SK-N-SH (cell line): ENCODE data around the gene ITIH1. TPM values are rescaled to one million over a fixed set of nuclear protein-coding genes. Genes with fewer than 3 reads are reported as not detected.

ENCODE experiments used
- CTCF ChIA-PET: fragments of 300-600, 350-600 bp; formaldehyde crosslinking; extraction: SDS; loops from one replicate; lab custom pipeline; 2021; lab: Yijun Ruan, JAX
- POLR2A ChIA-PET: fragments of 350-600 bp; sonication (Branson Sonifier 250); formaldehyde crosslinking; extraction: SDS; loops from one replicate; lab custom pipeline; 2020; ENCODE audit warnings: antibody characterized with exemption, inconsistent platforms; lab: Yijun Ruan, JAX
- DNase-seq: peaks from one replicate; pipeline ENCODE4 v3.0.0; 2012
- H2AFZ ChIP-seq: fragments of 200-600 bp; sonication (generic); 2 replicates; pipeline ENCODE4 v1.8.1; 2016; ENCODE audit warnings: antibody characterized with exemption, mild to moderate bottlenecking, low read depth
- H3F3A ChIP-seq: fragments of 200-600 bp; sonication (generic); replicated peaks from 2 replicates; pipeline ENCODE3; 2016; ENCODE audit warnings: antibody characterized with exemption, mild to moderate bottlenecking; ENCODE audit not compliant: insufficient read depth
- H3K27ac ChIP-seq, 2 experiments: fragments of 200-500 bp in 1 of 2; fragments of 200-600 bp in 1 of 2; sonication (Bioruptor generic) in 1 of 2; sonication (generic), shearing (Covaris generic) in 1 of 2; 2 replicates each; pipeline versions ENCODE4 v1.5.1 to v1.6.1; 2014 to 2016; ENCODE audit warnings: low read depth in 2 of 2, inconsistent platforms in 1 of 2, low read length in 1 of 2, mild to moderate bottlenecking in 1 of 2, mixed read lengths in 1 of 2
- H3K27me3 ChIP-seq: fragments of 200-600 bp; sonication (generic), shearing (Covaris generic); 2 replicates; pipeline ENCODE4 v1.6.1; 2016; ENCODE audit warnings: mixed run types; ENCODE audit not compliant: insufficient read depth
- H3K36me3 ChIP-seq, 2 experiments: fragments of 200-500 bp in 1 of 2; fragments of 200-600 bp in 1 of 2; sonication (Bioruptor generic) in 1 of 2; sonication (generic) in 1 of 2; replicated peaks in 1 of 2; 2 replicates each; pipeline versions ENCODE3 to v1.5.1; 2014 to 2016; ENCODE audit warnings: low read length in 1 of 2, mild to moderate bottlenecking in 1 of 2; ENCODE audit not compliant: insufficient read depth in 2 of 2, control insufficient read depth in 1 of 2
- H3K4me1 ChIP-seq, 2 experiments: fragments of 200-500 bp in 1 of 2; fragments of 200-600 bp in 1 of 2; sonication (Bioruptor generic) in 1 of 2; sonication (generic), shearing (Covaris generic) in 1 of 2; 2 replicates each; pipeline versions ENCODE4 v1.5.1 to v1.6.1; 2014 to 2016; ENCODE audit warnings: low read depth in 1 of 2, low read length in 1 of 2, mixed run types in 1 of 2; ENCODE audit not compliant: insufficient read depth in 2 of 2, control insufficient read depth in 1 of 2
- H3K4me2 ChIP-seq: fragments of 200-600 bp; sonication (generic), shearing (Covaris generic); 2 replicates; pipeline ENCODE4 v1.6.1; 2017; ENCODE audit warnings: mixed run types
- H3K4me3 ChIP-seq, 2 experiments: fragments of 200-500 bp in 1 of 2; fragments of 200-600 bp in 1 of 2; sonication (Bioruptor generic) in 1 of 2; sonication (generic), shearing (Covaris generic) in 1 of 2; 2 replicates each; pipeline versions ENCODE4 v1.5.1 to v1.8.1; 2014 to 2016; ENCODE audit warnings: low read depth in 2 of 2, inconsistent platforms in 1 of 2, low read length in 1 of 2, mild to moderate bottlenecking in 1 of 2, mixed read lengths in 1 of 2, moderate library complexity in 1 of 2
- H3K79me2 ChIP-seq: fragments of 200-600 bp; sonication (generic); 2 replicates; pipeline ENCODE4 v1.8.1; 2017; ENCODE audit warnings: mild to moderate bottlenecking; ENCODE audit not compliant: insufficient read depth
- H3K9ac ChIP-seq: fragments of 200-600 bp; sonication (generic); 2 replicates; pipeline ENCODE4 v1.6.1; 2017; ENCODE audit warnings: mixed run types
- H3K9me2 ChIP-seq: fragments of 200-600 bp; sonication (generic); 2 replicates; pipeline ENCODE4 v1.6.1; 2017; ENCODE audit warnings: mixed run types
- H3K9me3 ChIP-seq: fragments of 200-600 bp; sonication (generic); 2 replicates; pipeline ENCODE4 v1.6.1; 2017; ENCODE audit warnings: mixed run types, mild to moderate bottlenecking, moderate library complexity
- H4K20me1 ChIP-seq: fragments of 200-600 bp; sonication (generic); 2 replicates; pipeline ENCODE4 v1.6.1; 2017; ENCODE audit warnings: mild to moderate bottlenecking, mixed run types; ENCODE audit not compliant: insufficient read depth
- CHD2 ChIP-seq: fragments of 150-350 bp; IDR thresholded peaks from 2 replicates; pipeline ENCODE4 v1.6.1; 2018; ENCODE audit warnings: low read length; ENCODE audit not compliant: partially characterized antibody
- FOXM1 ChIP-seq: IDR thresholded peaks from 2 replicates; pipeline ENCODE4 v1.4.0; 2012; ENCODE audit warnings: low read depth, mild to moderate bottlenecking
- GABPA ChIP-seq: IDR thresholded peaks from 2 replicates; pipeline ENCODE4 v1.4.0; 2012; ENCODE audit warnings: low read depth, mild to moderate bottlenecking
- GATA2 ChIP-seq: sonication (generic); formaldehyde crosslinking; IDR thresholded peaks from 2 replicates; pipeline ENCODE4 v1.5.0; 2020; ENCODE audit warnings: mild to moderate bottlenecking, missing genetic modification reagents
- JUND ChIP-seq: IDR thresholded peaks from 2 replicates; pipeline ENCODE4 v1.4.0; 2012
- NRF1 ChIP-seq: IDR thresholded peaks from 2 replicates; pipeline ENCODE4 v1.6.1; 2012; ENCODE audit warnings: low read depth, mild to moderate bottlenecking, low read length
- RCOR1 ChIP-seq: fragments of 150-350 bp; IDR thresholded peaks from 2 replicates; pipeline ENCODE4 v1.6.1; 2017; ENCODE audit warnings: antibody characterized with exemption, low read length
- SIN3A ChIP-seq: IDR thresholded peaks from 2 replicates; pipeline ENCODE4 v1.6.1; 2012; ENCODE audit warnings: low read depth, mild to moderate bottlenecking, low read length, moderate library complexity, borderline replicate concordance
- SMC3 ChIP-seq: IDR thresholded peaks from 2 replicates; pipeline ENCODE4 v1.6.1; 2012; ENCODE audit warnings: low read depth, low read length, improper control_type of control experiment
- USF1 ChIP-seq: IDR thresholded peaks from 2 replicates; pipeline ENCODE4 v1.4.0; 2012; ENCODE audit warnings: low read depth, borderline replicate concordance
- ZBTB33 ChIP-seq: IDR thresholded peaks from 2 replicates; pipeline ENCODE4 v1.4.0; 2012; ENCODE audit warnings: low read depth, borderline replicate concordance
- WGBS: methylation state at CpG from one replicate; pipeline ENCODE4 v1.1.6; 2017; ENCODE audit warnings: low lambda C conversion rate; 5-methylcytosine and 5-hydroxymethylcytosine counted together
- polyA plus RNA-seq, 3 experiments: library from polyadenylated mRNA; depleted of rRNA; stranded (reverse); fragments of >200 nt; gene quantifications; 2 replicates each; pipeline ENCODE4 v1.2.3, GENCODE V29; 2012

Gene ITIH1
- polyA plus RNA-seq, 1 of the 3 experiments (the other 2 are of a cell fraction) = not detected

DNA sequence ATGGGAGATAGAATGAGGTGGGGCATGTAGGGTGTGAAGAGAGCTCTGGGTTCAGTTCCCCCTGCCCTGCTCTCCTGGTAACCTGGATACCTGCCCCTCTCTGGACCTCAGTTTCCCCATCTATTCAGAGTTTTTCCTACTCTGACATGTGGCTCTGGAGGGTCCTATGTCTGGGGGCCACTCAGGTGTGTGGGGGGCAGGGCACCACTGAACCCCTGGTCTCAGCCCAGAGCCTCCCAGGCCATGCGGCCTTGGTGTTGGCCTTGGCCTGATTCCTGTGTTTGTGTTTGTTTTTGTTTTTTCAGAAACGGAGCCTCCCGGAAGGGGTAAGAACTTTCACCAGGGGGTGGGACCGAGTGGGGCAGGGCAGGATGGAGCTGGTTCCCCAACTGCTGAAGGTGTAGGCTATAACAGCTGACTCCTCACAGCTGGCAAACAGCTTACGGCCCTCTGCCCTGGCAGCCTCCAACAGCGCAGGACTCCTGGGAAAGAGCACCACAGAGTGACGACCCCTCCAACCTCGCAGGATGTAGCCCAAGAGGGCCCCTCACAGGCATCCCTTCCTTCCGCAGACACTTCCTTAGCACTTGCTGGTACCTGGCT, 18.0 kb downstream of the ITIH1 start:
- H3K4me2 ChIP-seq = no peak overlapping the region
- no peak overlapping the region for H3K9ac ChIP-seq
- no peak for DNase-seq
- H3K36me3 ChIP-seq = no peaks in the 10 kb centered on the region
- WGBS = 77% methylated on average over 6 of the region's 9 CpGs
- H3K27ac ChIP-seq = no peak overlapping the region
- no peaks in the 10 kb centered on the region for H3K27me3 ChIP-seq
- TF ChIP-seq FOXM1 (no peak), SIN3A (no peak), NRF1 (no peak), JUND (no peak), USF1 (no peak), ZBTB33 (no peak), CHD2 (no peak), RCOR1 (no peak), GATA2 (no peak)
- TF ChIP-seq, all 33 proteins: peak for 0
- Histone ChIP-seq H3K4me1 (peaks cover 0 to 3% of the 10 kb centered on the region in 2 experiments; a peak in 1 of 4 replicates), H2AFZ (no peak overlapping the region), H3K9me2 (no peaks in the 10 kb centered on the region), H3F3A (no peaks in the 10 kb centered on the region), H3K9me3 (no peaks in the 10 kb centered on the region), H3K79me2 (no peaks in the 10 kb centered on the region), H3K4me3 (no peak overlapping the region), H4K20me1 (no peaks in the 10 kb centered on the region)
- POLR2A ChIA-PET = no interaction called here
- CTCF ChIA-PET = no interaction called here

DNA sequence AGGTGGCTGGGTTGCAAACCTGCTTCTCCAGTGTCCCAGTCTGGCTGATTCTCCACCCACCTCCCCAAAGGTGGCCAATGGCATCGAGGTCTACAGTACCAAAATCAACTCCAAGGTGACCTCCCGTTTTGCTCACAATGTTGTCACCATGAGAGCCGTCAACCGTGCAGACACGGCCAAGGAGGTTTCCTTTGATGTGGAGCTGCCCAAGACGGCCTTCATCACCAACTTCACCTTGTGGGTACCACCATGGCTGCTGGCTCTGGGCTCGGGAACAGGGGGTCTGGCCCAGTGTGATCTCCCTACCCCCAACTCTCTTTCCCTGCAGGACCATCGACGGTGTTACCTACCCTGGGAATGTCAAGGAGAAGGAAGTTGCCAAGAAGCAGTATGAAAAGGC, 19.0 kb downstream of the ITIH1 start:
- Histone ChIP-seq H3K4me2 (no peak overlapping the region), H3K9me3 (no peaks in the 10 kb centered on the region), H3F3A (no peaks in the 10 kb centered on the region), H3K36me3 (no peaks in the 10 kb centered on the region), H3K9me2 (no peaks in the 10 kb centered on the region), H3K27ac (no peak overlapping the region), H3K79me2 (no peaks in the 10 kb centered on the region), H3K4me3 (no peak overlapping the region), H4K20me1 (no peaks in the 10 kb centered on the region), H3K9ac (no peak overlapping the region), H3K27me3 (no peaks in the 10 kb centered on the region), H2AFZ (no peak overlapping the region), H3K4me1 (peaks cover 0 to 3% of the 10 kb centered on the region in 2 experiments; a peak in 1 of 4 replicates)
- ChIA-PET POLR2A (no interaction called here), CTCF (no interaction called here)
- DNase-seq = no peak
- 68% methylated on average over 4 of the region's 9 CpGs for WGBS
- TF ChIP-seq SMC3 (no peak), GABPA (no peak)
